Measurements from ENCODE around the gene SMARCD3.

Gene SMARCD3

DNA sequence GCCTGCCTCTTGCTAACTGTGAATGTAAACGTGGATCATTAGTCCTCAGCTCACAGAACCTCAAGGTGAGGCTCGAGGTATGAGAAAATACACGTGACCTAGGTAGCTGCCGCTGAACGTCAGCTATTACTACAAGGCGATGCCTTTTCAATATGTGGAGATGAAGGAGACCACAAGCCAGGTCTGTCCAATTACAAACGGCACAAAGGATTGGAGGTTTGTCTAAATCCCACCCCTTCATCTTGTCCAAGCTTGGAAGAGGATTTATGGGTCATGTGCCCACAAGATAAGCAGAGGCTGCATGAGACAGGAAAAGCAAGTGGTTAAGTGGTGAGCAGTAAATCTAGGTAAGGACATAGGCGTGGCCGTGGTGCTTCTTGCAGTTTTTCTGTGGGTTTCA is 41.6 kb downstream of the SMARCD3 start:
- DNase-seq = no peak

GRCh38 chr7:151205730-151206129 is 42.8 kb downstream of the SMARCD3 start:
- DNase-seq = no peak

DNA sequence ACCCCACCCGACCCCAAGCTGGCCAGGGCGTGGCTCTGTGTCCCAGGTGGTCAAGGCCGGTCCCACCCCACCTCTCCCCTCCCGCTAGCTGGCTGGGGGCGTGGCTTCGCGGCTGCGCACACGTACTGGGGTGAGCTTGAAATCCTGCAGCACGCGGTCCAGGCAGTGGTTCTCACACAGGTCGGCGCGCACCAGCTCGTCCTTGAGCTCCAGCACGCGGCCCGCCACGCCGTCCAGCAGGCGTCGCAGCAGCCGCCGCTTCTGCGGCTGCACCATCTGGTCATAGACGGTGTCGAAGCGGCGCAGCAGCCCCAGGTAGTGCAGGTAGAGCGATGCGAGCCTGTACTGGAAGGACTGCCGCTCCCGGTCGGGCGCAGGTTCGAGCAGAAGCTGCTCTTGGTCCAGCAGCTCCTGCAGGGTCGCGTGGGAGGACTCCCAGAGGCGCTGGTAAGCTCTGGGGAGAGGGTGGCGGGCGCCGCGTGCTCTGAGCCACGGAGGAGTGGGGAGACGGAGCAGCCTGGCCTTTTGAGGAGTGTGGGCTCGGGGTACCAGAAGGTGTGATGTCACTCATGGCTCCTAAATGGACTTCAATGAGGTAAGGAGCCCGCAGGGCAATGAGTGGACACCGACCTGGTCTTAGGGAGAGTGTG is 44.0 kb downstream of the SMARCD3 start:
- DNase-seq = peak; percentile 65 to 71

GRCh38 chr7:151202836-151203235 is 45.7 kb downstream of the SMARCD3 start:
- DNase-seq = no peak

DNA sequence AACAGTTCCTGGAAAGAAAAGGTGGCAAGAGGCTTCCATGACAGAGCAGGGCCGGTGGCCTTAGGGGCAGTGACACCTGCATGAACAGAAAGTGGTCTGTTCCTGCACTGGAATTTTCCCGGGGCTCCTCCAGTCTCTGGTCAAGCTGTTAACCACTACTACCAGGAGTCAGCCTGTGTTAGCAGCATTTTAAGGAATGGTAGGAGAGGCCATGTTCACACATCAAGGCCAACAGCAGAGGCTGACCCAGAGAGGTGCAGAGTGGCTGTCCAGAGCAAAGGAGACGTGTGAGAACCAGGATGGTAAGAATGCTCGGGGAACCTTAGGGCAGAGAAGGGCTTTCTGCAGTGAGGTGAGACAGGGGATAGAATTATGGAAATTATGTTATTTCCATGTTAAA is 46.7 kb downstream of the SMARCD3 start:
- DNase-seq = no peak

GRCh38 chr7:151201344-151201743 is 47.1 kb downstream of the SMARCD3 start:
- no peak for DNase-seq

GRCh38 chr7:151198945-151199848 is 49.3 kb downstream of the SMARCD3 start:
- no peak for DNase-seq

- no peak for DNase-seq
Observed at GRCh38 chr7:151197932-151198331, 50.6 kb downstream of the SMARCD3 start.

- DNase-seq = no peak
Observed at GRCh38 chr7:151195616-151196450, 52.7 kb downstream of the SMARCD3 start.

- DNase-seq = no peak
Observed at GRCh38 chr7:151194188-151194587, 54.3 kb downstream of the SMARCD3 start.

DNA sequence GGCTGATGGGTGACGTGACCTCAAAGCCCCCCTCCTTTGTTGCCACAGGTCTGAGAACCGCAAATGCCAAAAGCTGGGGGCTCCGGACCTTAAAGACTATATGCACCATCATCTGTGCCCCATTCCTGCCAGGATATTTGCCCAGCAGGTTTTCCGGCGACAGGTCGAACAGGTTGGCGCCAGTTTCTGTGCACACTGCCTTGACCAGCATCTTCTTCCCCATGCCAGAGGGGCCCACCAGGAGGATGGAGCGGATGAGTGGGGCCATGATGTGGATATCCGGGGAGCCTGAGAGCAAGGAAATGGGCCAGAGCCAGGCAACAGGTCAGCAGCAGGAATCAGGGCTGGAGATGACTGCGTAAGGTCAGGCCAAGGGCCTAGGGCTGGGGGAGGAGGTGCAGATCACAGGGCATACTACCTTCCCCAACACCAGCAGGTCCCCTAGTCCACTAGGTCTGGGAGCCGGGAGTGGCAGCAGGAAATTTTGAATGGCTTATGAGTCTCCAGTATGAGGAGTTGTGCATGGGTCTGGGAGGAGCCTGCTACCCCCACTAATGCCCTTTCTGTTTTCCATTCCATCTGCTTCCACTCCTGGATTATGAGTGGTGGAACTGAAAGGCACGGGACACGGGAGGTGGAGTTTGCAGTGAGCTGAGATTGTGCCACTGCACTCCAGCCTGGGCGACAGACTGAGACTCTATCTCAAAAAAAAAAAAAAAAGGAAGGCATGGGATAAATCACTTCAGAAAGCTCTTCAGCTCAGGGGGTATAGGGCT is 55.1 kb downstream of the SMARCD3 start:
- no peak for DNase-seq

GRCh38 chr7:151192002-151192539 is 56.4 kb downstream of the SMARCD3 start:
- DNase-seq = no peak

DNA sequence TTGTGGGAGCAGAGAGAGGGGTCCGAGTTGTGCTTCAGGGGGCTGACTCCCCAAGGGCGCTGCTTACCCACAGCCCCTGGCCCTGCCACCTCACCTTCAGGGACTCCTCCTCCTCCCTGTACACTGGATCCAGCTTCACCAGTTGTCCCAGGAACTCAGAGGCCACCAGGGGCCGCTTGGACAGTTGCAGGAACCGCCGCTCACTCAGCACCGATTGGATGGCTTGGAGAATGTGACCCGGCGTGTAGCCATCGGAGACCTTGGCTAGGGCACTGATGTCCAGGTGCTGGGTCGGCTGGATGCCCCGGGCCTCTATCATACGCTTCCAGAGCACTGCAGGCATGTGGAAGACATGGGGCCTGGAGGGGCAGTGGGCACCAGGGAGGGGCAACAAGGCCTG is 57.0 kb downstream of the SMARCD3 start:
- no peak for DNase-seq

DNA sequence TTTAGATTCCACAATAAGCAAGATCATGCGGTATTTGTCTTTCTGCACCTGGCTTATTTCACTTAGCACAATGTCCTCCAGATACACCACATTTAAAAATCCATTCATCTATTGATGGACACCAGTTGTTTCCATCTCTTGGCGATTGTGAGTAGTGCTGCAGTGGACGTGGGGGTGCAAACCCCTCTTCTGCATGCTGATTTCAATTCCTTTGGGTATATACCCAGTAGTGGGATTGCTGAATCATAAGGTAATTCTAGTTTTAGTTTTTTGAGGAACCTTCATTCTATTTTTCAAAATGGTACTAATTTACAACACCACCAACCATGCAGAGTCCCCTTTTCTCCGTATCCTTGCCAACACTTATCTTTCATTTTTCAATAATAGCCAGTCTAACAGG is 59.5 kb downstream of the SMARCD3 start:
- no peak for DNase-seq

All from NCI-H1930 (cell line).